WI38 (cell line): ENCODE results near the gene IL36B.

Experiments used
- H3K4me3 ChIP-seq: 2 replicates; pipeline ENCODE4 v1.5.1; 2011; ENCODE audit warnings: low read depth, mild to moderate bottlenecking, control low read depth, low read length
- CTCF ChIP-seq: IDR thresholded peaks from 2 replicates; pipeline ENCODE4 v1.5.1; 2012; ENCODE audit warnings: low read depth, mild to moderate bottlenecking, control low read depth, low read length

IL36B gene

GRCh38 chr2:112979731-112980130 lies 72.9 kb downstream of the IL36B start:
- no peak overlapping the region for H3K4me3 ChIP-seq
- no peak for TF ChIP-seq CTCF

GRCh38 chr2:112977559-112978056 lies 75.1 kb downstream of the IL36B start, which contains the start of gene IL36G:
IL36G (plus strand) TSS chr2:112978006; CDS start chr2:112978639, 633 bp downstream.
- no peak for TF ChIP-seq CTCF
- H3K4me3 ChIP-seq = no peak within 1 kb of the TSS
